HL-60/S4 treated with phorbol 12-myristate 13-acetate at 8.2 ng/mL for 4 days and 3 days (cell line): Measurements from ENCODE around the gene KCNQ1OT1.
"Not testable (repeated sequence)": the region's sequence is repeated elsewhere in the genome, so short reads cannot be mapped to it uniquely, and the experiment has no call there.

Experiments
- in situ Hi-C: fragments of 300-500 bp; cut with MboI; formaldehyde crosslinking; loops from 2 replicates; pipeline ENCODE4 v1.15.0; 2022; ENCODE audit warnings: low sequenced_read_pairs

The KCNQ1OT1 gene

GRCh38 chr11:2655016-2655719, 44.6 kb downstream of the KCNQ1OT1 start:
- in situ Hi-C loops = no loop called here

DNA sequence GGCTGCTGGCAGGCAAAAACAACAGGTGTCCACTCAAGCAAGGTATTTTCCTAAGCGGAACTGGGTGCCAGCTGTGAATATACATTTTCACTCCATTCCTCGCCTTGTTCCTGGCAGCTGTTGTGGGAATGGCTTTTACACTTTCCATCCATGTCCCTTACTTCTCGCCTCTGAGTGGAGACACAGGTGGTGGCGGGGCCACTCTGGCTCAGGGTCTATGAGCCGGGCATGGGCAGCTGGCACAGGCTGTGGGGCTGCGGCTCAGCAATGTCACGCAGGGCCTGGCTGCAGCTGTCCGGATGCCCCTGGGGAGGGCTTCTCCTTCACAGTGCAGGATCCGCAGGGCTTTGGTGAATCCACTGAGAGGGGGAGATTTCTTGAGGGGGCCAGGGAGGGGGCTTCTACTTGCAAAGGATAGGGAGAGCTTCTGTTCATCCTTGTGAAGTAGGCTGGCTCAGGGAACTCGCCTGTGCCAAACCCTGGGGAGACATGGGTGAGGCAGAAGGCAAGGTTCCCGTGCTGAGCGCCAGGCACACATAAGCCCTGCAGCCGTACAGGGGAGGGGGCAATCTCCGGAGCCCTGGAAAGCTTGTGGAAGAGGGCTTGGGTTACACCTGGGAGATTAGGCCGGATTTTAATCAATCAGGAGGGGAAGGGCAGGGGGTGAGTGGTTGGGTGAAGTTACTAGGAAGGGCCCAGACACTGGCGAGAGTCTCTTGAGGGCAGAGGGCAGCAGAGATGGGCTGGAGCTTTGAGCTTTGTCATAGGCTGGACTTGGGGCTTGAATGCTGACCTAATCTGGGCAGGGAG, 45.7 kb downstream of the KCNQ1OT1 start:
- in situ Hi-C loops = no loop called here

DNA sequence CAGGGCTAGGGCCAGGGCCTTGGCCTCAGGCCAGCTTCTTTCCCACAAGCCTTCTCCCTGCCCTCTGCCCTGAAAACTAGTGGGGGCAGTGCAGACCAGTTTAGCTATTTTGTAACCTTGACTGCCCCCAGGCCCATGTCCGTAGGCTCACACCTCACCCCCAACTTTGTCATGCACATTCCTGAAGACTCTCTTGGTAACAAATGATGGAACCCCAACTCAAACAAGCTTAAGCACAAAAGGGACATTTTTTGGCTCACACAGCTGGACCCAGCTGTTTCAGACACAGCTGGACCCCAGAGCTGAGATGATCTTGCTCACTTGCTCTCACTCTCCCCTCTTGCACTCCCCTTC, 46.6 kb downstream of the KCNQ1OT1 start:
- in situ Hi-C loops = no loop called here

DNA sequence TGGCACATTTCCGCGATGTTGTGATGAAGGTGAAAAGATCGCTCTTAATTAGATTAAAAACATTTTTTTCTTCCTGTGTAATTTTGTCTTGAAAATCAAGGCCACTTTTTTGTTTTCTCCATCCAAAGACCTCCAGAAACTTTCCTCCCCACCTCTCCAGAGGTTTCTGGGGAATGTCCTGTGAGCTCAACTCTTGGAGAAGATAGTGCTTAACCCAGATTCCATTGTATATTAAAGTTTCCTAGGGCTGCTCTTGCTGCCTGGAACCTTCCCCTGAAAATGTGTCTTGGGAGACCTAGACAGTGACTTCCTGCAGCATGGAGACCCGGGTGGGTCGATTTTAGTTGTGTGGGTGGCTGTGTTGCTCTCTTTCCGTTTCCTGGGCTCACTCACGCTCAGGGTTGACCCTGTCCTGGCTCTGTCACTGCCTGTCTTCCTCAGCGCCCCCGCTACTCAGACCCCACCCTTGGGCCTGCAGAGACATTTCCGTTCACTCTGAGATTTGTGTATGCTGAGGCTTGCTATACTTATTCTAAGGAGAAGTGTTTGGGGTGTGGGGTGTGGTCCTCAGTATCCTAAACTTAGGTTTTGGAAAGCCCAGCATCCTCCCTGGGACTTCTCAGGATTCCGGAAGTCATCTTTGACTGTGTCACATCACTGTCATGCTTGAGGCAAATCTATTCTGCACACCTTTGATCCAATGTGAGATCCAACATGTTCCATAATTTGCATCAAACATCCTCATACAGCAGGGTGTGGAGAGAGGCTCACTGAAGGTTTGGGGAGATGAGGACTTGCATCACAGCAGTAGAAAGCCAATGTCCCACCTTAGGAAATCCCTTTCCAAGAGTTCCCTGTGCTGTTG, 47.2 kb downstream of the KCNQ1OT1 start:
- in situ Hi-C loops = no loop called here

DNA sequence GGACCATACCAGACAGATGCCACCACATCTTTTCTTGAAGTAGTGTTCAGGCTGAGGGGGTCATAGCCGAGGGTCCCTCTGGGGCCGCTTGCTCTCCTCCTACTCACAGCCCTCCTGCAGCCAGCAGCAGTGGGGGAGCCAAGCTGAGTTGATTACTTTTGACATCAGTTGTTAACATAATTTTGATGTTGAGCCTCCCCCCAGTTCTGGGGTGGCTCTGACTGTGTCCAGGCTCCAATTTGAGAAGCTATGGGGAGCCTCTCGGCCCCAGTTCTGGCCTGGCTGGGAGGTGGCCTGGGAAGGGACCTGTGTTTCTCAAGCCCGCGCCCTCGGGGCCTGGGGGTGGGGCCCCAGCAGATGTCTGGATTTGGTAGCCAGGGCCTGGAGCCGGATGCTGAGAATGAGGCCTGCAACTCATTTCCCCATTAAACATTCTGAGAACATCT, 47.9 kb downstream of the KCNQ1OT1 start:
- in situ Hi-C loops = no loop called here

GRCh38 chr11:2651054-2651617, 48.7 kb downstream of the KCNQ1OT1 start:
- in situ Hi-C loops = no loop called here

GRCh38 chr11:2650343-2650867, 49.4 kb downstream of the KCNQ1OT1 start:
- in situ Hi-C loops = no loop called here

GRCh38 chr11:2649848-2650247, 49.9 kb downstream of the KCNQ1OT1 start:
- in situ Hi-C loops = no loop called here

- in situ Hi-C loops = no loop called here
Measured at GRCh38 chr11:2649400-2649799, 50.4 kb downstream of the KCNQ1OT1 start.

- in situ Hi-C loops = no loop called here
Measured at GRCh38 chr11:2647953-2648352, 51.8 kb downstream of the KCNQ1OT1 start.

DNA sequence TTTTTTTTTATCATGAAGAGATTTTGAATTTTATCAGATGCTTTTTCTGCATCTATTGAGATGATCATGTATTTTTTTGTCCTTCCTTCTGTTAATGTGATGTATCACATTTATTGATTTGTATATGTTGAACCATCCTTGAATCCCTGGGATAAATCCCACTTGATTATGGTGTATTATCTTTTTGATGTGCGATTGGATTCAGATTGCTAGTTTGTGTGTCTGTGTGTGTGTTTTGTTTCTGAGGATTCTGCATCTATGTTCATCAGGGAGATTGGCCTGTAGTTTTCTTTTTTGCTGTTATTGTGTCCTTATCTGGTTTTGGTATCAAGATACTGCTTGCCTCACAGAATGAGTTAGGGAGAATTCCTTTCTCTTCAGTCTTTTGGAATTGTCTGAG, 52.6 kb downstream of the KCNQ1OT1 start:
- in situ Hi-C loops = no loop called here

GRCh38 chr11:2645779-2646118, 54.0 kb downstream of the KCNQ1OT1 start:
- in situ Hi-C loops = no loop called here

- in situ Hi-C loops = no loop called here
Measured at GRCh38 chr11:2644844-2645778, 54.7 kb downstream of the KCNQ1OT1 start.

GRCh38 chr11:2643746-2644145, 56.0 kb downstream of the KCNQ1OT1 start:
- in situ Hi-C loops = no loop called here

- in situ Hi-C loops = no loop called here
Measured at GRCh38 chr11:2641623-2642022, 58.2 kb downstream of the KCNQ1OT1 start.

DNA sequence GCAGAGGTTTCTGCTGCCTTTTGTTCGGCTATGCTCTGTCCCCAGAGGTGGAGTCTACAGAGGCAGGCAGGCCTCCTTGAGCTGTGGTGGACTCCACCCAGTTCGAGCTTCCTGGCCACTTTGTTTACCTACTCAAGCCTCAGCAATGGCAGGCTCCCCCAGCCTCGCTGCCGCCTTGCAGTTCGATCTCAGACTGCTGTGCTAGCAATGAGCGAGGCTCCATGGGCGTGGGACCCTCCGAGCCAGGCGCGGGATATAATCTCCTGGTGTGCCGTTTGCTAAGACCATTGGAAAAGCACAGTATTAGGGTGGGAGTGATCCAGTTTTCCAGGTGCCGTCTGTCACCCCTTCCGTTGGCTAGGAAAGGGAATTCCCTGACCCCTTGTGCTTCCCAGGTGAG, 60.0 kb downstream of the KCNQ1OT1 start:
- in situ Hi-C loops = not testable (repeated sequence)

DNA sequence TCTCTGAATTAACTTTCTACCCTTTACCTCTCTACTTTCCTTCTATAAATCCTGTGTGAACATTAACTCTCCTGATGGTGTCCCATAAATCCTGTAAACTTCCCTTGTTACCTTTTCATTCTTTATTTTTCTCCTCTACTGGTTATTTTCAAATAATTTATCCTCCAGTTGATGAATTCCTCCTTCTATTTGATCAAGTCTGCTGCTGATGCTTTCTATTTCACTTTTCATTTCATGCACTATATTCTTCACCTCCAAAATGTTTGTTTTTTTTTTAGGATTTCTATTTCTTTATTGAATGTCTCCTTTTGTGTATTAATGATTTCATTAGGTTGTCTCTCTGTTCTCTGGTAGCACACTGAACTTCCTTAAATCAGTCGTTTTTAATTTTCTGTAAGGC, 68.6 kb downstream of the KCNQ1OT1 start:
- in situ Hi-C loops = no loop called here

DNA sequence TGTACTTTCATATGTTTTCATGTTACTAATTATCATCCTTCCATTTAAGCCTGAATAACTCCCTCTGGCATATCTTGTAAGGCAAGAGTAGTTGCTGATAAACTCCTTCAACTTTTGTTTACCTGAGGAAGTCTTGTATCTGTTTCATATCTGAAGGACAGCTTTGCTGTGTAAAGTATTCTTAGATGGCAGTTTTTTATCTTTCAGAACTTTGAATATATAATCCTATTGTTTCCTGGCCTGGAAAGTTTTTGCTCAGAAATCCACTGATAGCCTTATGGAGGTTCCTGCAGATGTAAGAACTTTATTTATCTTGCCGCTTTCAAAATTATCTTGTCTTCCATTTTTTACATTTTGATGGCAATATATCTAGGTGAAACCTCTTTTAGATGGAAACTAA, 69.1 kb downstream of the KCNQ1OT1 start:
- in situ Hi-C loops = no loop called here

GRCh38 chr11:2625183-2625582, 74.6 kb downstream of the KCNQ1OT1 start:
- in situ Hi-C loops = no loop called here

DNA sequence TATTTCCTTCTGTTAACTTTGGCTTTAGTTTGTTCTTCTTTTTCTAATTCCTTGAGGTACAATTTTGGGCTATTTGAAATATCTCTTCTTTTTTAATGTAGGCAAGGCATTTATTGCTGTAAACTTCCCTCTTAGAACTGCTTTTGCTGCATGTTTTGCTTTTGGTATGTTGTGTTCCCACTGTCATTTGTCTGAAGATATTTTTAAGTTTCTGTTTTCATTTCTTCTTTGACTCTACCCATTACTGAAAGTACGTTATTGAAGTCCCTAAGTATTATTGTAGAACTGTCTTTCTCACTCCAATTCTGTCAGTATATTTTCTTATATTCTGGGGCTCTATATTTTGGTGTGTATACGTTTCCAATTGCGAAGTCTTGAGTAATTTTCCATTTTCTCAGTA, 77.9 kb downstream of the KCNQ1OT1 start:
- in situ Hi-C loops = no loop called here
